Right renal cortex interstitium (tissue), 3 donors: ENCODE results near the gene AATK. TPM values are rescaled to one million over a fixed set of nuclear protein-coding genes. Genes with fewer than 3 reads are reported as not detected.

Source experiments
- DNase-seq, 3 donors: peaks; one replicate each; pipeline ENCODE4 v3.0.0-alpha.2; 2013; ENCODE audit warnings: low read depth in 3 of 3, low spot score in 2 of 3
- polyA plus RNA-seq, 3 donors: library from polyadenylated mRNA; unstranded; fragments of 120-200 nt; gene quantifications; one replicate each; pipeline ENCODE4 v1.2.1, GENCODE V29; 2013; ENCODE audit not compliant: insufficient read length in 3 of 3

The AATK gene
- polyA plus RNA-seq, 3 donors: 2.9 to 3.9 (median 3.1) TPM

DNA sequence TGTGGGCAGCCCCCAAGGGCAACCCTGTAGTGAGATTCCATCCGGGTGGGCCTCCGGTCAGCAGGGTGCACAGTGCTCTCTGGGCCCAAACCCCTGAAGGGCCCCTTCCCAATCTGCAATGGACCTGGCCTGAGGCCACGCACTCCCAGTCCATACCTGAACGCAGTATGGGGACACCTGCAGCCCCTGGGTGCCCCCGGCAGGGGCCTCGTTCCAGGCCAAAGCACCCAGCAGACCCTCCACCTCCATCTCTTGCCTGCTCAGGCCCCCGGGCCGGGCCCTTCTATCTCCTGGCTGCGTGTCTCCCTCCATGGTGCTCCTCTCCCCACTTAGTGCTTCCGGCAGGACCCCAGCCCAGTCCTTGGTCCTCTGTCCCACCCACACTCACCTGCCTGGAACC lies 17.3 kb upstream of the AATK start:
- no peak for DNase-seq

DNA sequence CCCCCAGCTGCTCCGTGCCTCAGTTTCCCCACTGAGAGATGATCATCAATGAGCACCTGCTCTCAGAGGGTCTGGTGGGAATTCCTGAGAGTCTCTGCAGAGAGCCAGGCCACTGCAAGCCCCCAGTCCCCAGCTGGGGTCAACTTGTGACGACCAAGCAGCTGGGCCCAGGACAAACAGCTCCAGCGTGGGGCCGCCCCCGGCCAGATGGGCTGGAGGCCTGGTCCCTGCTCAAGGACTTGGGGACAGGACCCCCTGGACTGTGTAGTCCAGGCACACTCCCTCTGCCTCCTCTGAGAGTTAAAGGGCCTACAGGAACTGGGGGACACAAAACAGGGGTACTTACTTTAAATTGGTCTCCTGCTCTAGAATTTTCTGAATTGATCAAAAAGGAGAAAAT lies 16.6 kb upstream of the AATK start:
- DNase-seq: no peak

DNA sequence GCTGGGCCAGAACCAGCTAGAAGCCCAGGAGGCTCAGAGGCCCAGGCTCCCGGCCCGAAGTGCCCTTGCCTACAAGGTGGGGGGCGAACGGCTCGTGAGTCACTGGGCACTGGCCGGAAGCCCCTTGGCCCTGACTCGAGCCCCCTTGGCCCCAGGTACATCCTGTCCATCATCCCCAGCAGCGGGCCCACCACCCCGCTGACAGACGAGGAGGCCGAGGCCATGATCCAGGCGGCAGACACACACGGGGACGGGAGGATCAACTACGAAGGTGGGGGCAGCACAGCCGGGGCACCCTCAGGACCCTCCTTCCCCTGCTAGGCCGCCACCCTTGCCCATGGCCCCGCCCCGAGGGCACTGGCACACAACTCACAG lies 15.8 kb upstream of the AATK start:
- DNase-seq: no peak

DNA sequence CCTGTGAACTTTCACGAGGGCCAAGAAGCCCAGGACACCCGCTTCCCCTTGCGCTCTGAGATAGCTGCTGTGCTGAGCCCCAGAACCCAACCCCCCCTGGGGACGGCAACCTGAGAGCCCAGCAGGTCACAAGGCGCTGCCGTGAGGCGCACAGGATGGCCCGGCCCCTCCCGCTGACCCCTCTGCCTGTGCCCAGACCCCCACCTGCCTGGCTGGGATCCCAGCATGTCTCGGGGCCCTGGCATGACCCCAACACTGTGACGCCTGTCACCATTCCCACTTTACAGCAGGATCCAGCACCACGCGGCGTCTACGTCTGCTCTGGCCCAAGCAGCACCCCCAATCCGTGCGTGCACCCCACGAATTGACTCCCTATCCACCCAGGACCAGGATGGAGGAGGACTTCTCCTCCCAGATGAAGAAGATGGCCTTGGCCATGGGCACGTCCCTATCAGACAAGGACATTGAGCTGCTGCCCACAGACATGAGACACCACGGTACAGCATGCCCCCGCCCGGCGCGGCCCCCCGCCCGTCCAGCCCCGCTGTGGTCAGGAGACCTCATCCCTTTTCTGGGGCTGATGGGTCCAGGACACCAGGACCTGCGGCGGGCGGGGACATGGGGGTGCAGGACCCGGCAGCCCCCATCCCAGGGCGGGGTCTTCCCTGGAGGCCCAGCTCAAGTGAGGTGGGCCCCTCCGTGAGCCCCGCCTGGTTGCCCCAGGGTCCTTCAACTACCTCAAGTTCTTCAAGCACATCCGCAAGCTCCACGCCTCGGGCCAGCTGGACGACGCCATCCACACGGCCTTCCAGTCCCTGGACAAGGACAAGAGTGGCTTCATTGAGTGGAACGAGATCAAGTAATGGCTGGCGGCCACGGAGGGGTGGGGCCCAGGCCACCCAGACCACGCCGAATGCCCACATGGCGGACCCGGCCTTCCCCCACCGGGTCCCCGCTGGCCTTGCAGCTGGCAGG lies 15.1 kb upstream of the AATK start:
- no peak for DNase-seq

GRCh38 chr17:81179861-81180260 lies 13.8 kb upstream of the AATK start:
- no peak for DNase-seq

DNA sequence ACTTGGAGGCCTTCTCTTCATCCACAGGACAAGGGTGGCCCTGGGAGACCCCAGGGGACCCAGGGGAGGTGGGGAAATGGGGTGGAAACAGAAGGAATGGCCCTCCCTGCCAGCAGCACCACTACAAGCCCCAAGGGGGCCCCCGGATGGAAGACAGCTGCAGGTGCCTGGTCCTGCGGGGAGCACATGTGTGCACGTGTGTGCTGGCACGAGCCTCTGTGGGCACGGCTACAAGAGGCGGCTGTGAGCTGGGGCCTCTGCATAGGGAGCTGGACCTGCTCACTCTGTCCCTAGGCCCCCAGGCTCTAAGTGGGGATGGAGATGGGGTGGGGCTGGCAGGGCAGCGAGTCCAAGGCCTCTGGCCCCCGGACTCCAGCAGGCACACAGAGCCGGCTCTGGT lies 13.2 kb upstream of the AATK start:
- DNase-seq: no peak

DNA sequence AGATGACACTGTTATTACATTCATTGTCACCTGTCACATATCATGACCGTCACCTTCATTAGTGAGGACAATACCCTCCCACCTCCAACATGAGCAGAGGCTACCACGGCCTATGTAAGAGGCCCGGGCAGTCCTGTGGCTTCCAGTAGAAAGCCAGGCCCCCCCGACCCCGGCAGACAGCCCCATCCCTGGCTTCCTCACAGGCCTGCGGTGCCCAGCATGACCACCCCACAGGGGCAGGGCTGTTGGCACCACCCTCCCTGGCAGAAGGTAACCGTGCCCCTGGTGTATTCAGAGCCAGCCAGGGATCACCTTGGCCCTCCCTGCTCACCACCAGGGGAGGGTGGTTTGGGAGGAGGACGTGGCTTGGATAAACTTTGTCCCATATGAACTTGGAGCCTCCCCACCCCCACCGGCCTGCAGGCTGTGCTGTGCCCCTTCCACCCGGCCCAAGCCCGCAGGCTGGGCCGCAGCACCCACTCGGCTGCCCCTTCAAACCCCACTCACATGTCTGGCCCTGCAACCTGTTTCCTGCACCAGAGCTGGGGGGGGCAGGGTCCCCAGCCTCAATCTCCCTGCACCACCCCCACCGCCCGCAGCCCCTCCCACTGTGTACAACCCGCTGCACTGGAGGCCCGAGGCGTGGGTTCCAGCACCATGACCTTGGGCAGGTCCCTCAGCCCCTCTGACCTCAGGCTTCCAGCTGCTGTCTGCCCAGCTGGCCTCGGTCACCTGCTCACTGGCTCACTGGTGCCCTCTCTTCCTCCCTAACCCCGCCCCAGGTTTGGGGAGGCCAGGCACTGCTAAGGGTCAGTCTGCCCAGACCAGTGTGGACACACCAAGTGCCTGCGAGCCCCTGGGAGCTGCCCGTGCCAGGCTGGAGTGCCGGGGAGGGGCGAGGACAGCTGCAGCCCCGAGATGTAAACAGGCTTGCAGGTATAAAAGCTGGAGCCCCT lies 12.4 kb upstream of the AATK start:
- DNase-seq: no peak

- no peak for DNase-seq
These were observed 10.6 kb upstream of the AATK start for GRCh38 chr17:81176666-81177065.

- DNase-seq: no peak
These were observed 7.7 kb upstream of the AATK start for GRCh38 chr17:81173762-81174155.

DNA sequence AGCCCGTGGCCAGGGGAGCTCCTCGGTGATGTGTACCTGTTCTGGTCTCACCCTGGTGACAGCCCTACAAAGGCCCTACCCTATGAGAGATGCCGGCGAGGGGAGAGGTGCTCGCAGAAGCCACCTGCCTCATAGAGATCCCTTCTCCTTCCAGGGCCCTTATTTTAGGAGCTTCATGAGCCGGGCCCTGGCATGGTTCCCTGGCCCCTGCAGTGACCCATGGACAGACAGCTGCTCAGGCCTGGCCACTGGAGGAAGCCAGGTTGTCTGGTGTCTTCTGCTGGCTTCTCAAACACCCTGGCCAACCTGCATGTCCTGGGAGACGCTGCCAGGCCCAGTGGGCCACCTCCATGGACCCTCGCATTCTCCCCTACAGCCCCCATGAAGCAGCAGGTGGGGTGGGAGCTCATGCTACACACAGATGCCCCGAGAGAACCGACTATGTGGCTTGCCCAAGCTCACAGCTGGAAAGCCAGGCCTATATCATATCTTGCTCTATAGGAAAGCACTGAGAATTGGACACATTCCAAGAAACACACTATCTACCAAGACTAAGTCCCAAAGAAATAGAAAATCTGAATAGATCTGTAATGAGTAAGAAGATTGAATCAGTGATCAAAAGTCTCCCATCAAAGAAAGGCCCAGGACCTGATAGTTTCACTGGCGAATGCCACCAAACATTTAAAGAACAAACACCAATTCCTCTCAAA lies 7.2 kb upstream of the AATK start:
- no peak for DNase-seq

DNA sequence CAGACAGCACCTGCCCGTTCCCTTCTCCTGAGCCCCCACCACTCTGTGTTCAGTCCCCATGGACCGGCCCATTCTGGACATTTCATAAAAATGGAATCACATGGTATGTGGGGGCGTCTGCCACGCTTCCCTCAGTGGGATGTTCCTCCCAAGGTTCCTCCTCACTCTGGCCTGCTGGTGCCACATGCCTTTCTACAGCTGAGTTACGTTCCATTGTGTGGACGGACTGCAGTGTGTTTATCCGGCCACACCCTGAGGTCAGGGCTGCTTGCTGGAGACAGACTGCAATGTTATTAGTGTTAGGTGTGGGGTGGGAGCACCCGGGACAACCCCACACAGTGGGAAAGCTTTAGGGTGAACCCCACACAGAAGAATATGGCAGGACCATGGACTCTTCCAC lies 5.9 kb upstream of the AATK start:
- DNase-seq: no peak

DNA sequence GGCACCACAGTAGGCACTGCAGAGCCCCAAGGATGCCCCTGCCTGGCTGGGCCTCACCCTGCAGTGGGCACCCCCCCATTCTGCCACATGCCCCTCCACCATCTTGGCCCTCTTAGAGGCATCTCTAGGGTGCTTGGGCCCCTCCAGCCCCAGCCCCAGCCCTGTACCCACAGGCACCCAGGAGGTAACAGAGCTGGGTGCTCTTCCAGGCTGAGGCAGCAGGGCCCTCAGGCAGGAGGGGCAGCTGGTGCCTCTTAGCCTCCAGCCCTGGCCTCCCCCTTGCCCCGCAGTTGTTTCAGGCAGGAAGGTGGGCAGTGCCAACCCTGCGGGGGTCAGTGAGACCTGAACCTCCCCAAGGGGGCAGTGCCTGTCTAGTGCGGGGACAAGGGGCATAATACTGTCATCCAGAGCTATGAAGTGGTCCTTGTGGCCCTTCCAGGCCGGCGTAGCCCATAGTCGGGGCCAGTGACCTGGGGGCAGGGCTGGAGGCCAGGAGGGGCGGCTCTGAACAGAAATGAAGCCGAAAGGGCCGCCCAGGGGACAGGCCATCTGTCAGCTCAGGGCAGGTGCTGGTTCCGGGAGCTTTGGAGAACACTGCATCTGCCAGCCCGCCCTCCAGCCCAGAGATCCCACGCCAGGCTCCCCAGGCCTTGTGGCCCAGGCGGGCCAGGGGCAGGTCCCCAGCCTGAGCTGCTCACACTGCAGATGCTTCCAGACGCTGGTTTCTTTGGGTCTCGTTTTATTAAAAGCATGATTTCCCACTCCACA lies 4.9 kb upstream of the AATK start:
- no peak for DNase-seq

GRCh38 chr17:81169870-81170309 lies 3.9 kb upstream of the AATK start:
- no peak for DNase-seq

- DNase-seq: no peak
These were observed 1.6 kb upstream of the AATK start for GRCh38 chr17:81167638-81168037.

- DNase-seq: no peak
These were observed 1.1 kb upstream of the AATK start for GRCh38 chr17:81167194-81167524.

DNA sequence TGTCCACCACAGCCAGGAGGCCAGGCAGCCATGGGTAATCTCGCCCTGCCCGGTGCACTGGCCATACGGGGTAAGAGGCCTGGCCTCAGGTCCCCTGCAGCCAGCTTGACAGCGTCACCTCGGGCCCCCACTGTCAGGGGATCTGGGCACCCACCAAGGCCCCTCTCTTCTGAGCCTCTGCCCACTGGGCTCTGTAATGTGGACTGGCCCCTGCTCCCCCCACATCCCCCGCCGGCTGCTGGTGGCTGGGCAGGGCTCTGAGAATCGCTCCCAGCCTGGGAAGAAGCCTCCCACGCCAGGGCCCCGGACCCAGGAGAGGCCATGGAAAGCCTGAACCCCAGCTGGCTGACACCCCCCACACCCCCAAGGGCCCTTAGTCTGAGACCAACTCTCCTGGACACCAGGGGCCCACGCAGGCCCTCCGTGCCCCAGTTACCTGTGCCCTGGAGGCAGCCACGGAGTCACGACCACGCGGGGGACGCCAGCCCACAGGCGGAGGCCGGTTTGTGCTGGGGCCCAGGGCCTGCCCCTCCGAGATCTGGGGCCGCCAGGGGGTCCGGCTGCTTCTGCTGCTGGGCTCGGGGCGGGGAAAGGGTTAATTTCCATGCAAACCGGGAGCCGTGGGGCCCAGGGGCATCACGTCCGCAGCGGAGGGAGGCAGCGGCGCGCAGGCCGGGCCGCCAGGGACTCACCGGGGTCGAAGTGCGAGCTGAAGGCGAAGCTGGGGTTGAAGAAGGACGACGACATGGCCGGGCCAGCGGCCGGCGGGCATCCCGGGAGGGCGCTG lies 582 bp downstream of the AATK start, which contains the start of gene PVALEF:
TSS of gene PVALEF (plus strand) at position 262 of the 787 bp plus-strand sequence. CDS start 15,720 bp downstream, outside the sequence.
- DNase-seq: no peak

DNA sequence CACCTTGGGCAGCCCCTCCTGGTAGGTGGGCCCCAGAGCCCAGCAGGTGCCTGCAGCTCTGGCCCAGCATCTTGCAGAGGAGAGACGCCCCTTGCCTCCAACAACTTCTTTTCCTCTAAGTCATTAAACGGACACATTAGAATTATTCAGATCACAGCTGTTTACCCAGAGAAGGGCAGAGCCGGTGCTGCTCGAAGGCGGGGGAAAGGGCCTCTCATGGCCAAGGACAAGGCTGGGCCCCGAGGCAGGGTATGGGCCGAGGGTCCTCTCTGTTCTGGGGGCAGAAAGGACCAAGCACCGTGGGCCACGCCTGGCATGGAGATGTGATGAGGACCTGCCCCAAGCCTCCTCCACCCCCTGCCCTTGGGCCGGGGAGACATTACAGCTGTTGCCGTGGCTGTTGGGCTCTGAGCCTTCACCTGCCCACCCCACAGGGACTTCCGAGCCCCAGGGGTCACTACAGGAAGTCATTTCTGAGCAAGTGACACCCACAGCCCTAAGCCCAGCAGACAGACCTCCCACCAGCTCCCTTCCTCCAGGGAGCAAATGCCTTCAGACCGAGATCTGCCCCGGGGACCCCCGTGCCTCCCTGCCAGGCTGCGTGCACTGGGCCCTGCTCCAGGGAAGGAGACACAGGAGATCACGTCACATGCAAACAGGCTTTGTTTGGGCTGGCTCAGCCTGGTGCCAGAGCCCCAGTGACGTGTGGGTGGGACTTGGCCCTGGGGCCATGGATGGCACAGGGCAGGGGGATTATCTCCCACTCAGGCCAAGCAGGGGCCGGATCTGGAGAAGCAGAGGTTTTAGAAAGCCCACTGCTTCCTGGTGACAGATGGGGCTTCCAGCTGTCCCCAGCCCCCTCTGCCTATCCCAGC lies 1.4 kb downstream of the AATK start:
- no peak for DNase-seq

- DNase-seq: no peak
These were observed 2.2 kb downstream of the AATK start for GRCh38 chr17:81163703-81164370.
